GM19025 (cell line): Measurements from ENCODE around the gene MESP2.
"Not testable (repeated sequence)": the region's sequence is repeated elsewhere in the genome, so short reads cannot be mapped to it uniquely, and the experiment has no call there.

Source experiments
- ATAC-seq: cut with Tn5 transposase; IDR thresholded peaks from one replicate; pipeline ENCODE4 v1.9.1; 2021; ENCODE audit warnings: mild to moderate bottlenecking, low read depth, moderate library complexity; ENCODE audit not compliant: unreplicated experiment

MESP2 gene

GRCh38 chr15:89777782-89778380 is 1.7 kb downstream of the MESP2 start:
- no peak for ATAC-seq

GRCh38 chr15:89778861-89779260 is 2.7 kb downstream of the MESP2 start:
- ATAC-seq: no peak

DNA sequence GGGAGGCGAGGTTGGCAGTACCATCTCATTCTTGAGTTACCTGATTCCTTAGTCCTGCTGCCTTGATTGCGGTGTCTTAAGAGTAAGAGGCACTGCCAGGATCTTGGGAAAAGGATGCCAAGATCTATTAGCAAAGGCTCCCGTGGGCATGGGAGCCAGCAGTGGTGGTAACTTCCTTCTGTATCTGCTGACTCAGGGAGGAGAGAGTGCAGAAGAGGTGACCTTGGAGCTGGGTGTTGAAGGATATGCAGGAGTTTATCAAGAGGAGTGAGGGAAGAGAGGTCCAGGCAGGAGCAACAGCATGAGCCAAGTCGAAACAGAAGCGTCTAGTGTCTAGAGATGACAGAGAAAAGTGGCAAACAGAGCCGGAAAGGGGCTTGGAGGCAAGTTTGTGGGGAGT is 4.5 kb downstream of the MESP2 start:
- ATAC-seq: no peak

DNA sequence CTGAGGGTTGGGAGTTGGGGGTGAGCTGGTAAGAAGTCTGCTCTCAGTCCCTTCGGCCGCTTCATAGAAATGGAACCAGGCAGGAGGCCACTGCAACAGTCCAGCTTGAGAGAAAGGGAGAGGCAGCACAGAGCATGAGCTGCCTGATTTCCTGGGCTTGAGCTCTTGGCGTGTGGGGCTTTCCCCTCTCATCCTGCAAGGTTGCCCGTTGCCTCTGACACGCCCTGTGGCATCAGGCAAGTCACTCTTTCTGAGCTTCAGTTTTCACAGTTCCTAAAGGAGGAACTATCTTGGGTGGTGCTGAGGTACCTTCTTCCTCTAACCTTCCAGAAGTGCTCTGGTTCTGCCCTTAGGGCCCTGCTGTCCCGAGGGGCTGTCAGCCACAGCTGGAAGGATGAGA is 4.9 kb downstream of the MESP2 start:
- ATAC-seq: peak; percentile 47

DNA sequence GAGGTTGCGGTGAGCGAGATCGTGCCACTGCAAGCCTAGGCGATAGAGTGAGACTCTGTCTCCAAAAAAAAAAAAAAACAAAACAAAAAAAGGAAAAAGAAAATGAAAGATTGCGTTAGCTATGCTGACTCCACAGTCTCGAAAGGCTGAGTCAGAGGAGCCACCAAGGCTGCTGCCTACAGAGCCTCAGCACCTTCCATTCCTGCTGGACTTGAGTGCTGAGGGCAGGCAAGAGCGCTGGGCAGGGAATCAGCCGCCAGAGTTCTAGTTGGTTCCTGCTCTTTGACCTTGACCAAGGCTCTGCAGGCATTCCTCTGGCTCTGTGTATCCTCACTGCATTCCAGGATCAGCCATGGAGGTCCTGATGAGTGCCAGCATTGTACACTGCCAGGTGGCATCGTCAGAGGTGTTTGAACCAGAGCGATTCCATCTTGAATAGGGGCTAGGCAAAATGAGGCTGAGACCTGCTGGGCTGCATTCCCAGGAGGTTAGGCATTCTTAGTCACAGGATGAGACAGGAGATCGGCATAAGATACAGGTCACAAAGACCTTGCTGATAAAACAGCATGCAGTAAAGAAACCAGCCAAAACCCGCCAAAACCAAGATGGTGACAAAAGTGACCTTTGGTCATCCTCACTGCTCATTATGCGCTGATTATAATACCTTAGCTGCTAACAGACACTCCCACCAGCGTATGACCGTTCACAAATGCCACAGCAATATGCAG is 5.9 kb downstream of the MESP2 start:
- no peak for ATAC-seq

DNA sequence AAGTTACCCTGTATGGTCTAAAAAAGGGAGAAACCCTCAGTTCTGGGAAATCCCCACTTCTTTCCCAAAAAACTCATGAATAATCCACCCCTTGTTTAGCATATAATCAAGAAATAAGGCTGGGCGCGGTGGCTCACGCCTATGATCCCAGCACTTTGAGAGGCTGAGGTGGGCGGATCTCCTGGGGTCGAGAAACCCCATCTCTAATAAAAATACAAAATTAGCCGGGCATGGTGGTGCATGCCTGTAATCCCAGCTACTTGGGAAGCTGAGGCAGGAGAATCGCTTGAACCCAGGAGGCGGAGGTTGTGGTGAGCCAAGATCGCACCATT is 6.5 kb downstream of the MESP2 start:
- not testable (repeated sequence) for ATAC-seq

DNA sequence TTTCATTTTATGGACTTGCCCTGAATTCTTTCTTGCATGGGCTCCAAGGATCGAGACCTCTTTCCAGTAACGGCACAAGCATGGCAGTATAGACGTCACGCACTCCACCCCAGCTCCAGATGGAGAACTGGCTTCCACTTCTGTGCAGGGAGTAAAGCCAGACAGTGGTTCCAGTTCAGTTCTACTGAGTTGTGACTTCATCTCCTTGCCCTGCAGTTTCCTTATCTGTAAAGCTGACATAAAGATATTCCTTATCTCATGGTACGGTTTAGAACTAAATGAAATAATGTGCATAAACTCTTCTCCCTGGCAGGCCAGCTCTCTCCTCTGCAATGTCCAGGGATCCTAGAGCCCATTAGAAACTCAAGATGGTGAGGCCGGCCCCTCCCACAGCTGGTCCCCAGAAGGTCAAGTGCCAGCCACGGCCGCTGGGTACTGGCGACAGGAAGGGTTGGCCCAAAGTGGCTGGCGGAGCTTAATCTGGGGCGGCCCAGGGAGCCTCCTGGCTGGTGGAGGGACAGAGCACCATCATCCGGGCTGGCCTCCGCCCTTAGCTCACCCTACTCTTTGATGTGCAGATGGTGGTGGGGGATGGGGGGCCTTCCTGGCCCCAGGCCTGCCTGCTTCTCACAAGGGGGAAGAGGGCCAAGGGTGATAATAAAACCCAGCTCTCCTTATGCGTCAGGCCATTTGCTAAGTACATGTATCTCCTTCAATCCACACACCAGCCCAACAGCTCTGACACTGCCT is 7.2 kb downstream of the MESP2 start:
- no peak for ATAC-seq

GRCh38 chr15:89783861-89784685 is 7.9 kb downstream of the MESP2 start:
- no peak for ATAC-seq

GRCh38 chr15:89784686-89784960 is 8.5 kb downstream of the MESP2 start:
- ATAC-seq: no peak

GRCh38 chr15:89785064-89785773 is 9.1 kb downstream of the MESP2 start:
- ATAC-seq: no peak

- no peak for ATAC-seq
Measured at GRCh38 chr15:89785774-89786140, 9.6 kb downstream of the MESP2 start.

DNA sequence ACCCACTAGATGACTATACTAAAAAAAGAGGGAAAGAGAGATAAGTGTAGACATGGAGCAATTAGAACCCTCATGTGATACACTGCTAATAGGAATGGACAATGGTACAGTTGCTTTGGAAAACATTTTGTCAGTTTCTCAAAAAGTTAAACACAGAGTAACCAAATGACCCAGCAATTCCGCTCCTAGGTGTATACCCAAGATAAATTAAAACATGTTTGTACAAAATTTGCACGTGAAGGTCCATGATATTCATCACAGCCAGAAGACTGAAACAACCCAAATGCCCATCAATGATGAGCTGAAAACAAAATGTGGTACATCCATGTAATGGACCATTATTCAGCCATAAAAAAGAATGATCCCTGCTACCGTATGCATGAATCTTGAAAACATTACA is 11.8 kb downstream of the MESP2 start:
- ATAC-seq: no peak

GRCh38 chr15:89788585-89788984 is 12.5 kb downstream of the MESP2 start:
- not testable (repeated sequence) for ATAC-seq

- ATAC-seq: no peak
Measured at GRCh38 chr15:89790206-89790605, 14.1 kb downstream of the MESP2 start.

GRCh38 chr15:89790661-89791060 is 14.5 kb downstream of the MESP2 start:
- no peak for ATAC-seq

DNA sequence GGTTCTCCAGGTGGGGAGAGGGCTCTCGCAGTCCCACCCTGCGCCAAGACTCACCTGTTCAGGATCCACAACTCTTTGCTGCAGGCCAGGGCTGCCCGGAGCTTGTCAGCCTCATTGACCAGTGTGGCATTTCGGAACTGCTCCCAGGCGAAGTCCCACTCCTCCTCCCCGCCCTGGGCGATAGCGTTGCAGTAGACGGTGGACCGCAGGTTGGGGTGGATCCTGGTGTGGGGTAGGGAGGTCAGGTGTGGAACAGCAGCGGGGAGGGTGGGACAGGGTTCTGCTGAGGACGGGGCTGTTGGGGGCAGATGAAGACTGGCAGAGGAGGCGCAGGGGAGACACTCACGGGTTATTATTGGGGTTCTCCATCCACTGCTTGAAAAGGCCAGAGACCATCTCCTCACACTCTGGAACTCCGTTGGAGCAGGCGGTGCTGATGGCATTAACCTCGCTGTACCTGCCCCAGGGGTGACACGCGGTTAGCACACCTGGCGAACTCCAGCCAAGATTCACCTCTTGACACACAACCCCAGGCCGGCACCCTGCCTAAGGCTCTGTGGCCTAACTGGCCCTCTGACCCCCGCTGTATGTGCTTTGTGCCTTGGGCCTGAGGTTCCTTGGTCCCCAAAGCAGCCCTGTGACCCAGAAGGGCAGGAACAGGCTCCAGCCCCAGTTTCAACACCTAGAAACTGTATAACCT is 16.1 kb downstream of the MESP2 start:
- no peak for ATAC-seq

DNA sequence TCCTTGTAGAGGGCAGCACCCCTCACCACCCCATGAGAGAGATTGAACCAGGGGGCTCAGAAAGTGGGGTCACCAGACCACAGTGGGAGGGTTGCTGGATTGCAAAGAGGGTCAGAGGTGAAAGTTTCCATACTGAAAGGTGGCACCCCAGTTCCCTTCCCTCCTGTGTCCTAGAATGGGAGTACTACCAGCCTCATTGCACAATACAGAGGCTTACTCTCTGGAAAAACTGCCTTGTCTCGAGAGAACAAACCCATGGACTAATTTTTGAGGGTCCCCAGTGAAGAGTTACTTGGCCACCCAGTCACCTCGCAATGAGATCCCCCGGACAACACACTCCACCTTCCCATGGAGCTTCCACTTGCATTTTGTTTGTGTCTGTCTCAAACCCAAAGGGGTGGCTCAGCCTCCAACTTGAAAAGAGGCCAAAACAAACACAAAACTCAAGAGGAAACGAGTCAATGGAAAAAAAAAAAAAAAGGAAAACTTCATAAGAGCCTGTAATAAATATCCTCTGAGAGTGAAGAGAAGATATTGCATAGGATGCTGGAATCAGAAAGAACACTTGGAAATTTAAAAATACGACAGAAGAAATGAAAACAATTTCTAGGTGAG is 18.6 kb downstream of the MESP2 start:
- no peak for ATAC-seq

- no peak for ATAC-seq
Measured at GRCh38 chr15:89795996-89796395, 19.9 kb downstream of the MESP2 start.

GRCh38 chr15:89797678-89798201 is 21.6 kb downstream of the MESP2 start:
- no peak for ATAC-seq
